Measurements from ENCODE around the gene ERP27.

- no peak for TF ChIP-seq CTCF (IDR thresholded peaks at IDR 0.05; ENCODE audit: low read length)
- no peak for TF ChIP-seq EZH2phosphoT487 (IDR thresholded peaks at IDR 0.05; ENCODE audit: low read length)
- no peak for TF ChIP-seq EZH2 (optimal IDR thresholded peaks at IDR 0.05; ENCODE audit: low read depth, low read length)
Measured at GRCh38 chr12:14941369-14941768, 3.0 kb upstream of the ERP27 start.

All from MM.1S (cell line).